Choroid plexus epithelial cell (primary cell): Measurements from ENCODE around the gene RAC2.
"Not testable (repeated sequence)": the region's sequence is repeated elsewhere in the genome, so short reads cannot be mapped to it uniquely, and the experiment has no call there.

Source experiments
- DNase-seq: peaks from one replicate; pipeline ENCODE4 v3.0.0-alpha.2; 2010; ENCODE audit warnings: low read depth
- H3K4me3 ChIP-seq: 2 replicates; pipeline ENCODE4 v1.5.1; 2011; ENCODE audit warnings: low read depth, mild to moderate bottlenecking, control low read depth, low read length, moderate library complexity
- TF ChIP-seq, protein P1 (sequence below): conservative IDR thresholded peaks from 2 replicates; pipeline ENCODE4 v1.5.1; 2011; ENCODE audit warnings: low read depth, mild to moderate bottlenecking, control low read depth, inconsistent platforms, low read length, moderate library complexity

The RAC2 gene

DNA sequence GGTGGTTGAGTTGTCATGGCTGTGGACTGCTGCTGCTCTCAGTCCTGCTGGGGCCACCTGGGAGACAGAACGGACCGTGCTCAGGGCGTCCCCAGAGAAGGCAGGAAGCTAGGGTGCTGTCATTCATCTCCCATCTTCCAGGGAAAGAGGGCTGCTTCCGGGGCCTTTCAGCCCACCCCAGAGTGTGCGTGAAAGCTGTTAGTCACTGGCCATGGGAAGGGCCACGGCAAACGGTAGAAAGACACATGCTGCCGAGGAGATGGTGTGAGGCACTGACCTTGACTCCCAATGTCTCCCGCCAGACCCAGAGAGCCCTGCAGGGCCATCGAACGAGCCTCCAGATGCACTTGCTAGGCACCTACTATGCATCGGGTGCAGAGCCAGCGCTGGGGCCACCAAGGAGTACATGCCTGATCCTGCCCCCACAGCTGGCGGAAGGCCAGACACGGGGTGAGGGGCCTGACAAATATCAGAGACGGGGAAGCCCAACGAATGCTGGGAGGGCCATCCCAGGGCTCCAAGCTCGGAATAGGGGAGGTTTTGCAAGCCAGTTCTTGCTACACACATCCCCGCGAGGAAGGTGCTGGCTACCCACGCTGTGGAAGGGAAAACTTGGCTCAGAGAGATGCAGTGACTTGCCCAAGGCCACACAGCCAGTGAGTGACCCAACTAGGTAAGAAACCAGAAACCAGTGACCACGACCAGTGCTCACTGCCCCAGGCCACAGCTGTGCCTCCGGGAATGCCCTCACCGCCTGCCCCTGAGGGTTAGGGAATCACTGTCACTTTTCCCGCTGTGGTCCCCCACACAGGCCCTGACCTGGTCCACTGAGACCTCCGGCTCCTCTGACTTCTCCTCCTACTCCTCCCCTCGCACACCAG lies 10.1 kb downstream of the RAC2 start:
- no peak for DNase-seq
- TF ChIP-seq, protein P1, sequence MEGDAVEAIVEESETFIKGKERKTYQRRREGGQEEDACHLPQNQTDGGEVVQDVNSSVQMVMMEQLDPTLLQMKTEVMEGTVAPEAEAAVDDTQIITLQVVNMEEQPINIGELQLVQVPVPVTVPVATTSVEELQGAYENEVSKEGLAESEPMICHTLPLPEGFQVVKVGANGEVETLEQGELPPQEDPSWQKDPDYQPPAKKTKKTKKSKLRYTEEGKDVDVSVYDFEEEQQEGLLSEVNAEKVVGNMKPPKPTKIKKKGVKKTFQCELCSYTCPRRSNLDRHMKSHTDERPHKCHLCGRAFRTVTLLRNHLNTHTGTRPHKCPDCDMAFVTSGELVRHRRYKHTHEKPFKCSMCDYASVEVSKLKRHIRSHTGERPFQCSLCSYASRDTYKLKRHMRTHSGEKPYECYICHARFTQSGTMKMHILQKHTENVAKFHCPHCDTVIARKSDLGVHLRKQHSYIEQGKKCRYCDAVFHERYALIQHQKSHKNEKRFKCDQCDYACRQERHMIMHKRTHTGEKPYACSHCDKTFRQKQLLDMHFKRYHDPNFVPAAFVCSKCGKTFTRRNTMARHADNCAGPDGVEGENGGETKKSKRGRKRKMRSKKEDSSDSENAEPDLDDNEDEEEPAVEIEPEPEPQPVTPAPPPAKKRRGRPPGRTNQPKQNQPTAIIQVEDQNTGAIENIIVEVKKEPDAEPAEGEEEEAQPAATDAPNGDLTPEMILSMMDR: no peak
- H3K4me3 ChIP-seq: no peak overlapping the region

DNA sequence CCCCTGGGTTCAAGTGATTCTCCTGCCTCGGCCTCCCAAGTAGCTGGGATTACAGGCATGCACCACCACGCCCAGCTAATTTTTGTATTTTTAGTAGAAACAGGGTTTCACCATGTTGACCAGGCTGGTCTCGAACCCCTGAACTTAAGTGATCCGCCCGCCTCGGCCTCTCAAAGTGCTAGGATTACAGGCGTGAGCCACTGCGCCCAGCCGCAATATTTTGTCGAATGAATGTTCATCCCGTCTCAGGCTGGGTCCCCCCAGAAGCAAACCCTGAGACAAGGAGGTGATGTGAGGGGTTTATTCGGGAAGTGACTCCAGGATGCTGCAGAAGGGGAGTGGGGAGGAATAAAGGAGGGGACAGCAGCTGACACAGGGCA lies 10.7 kb downstream of the RAC2 start:
- H3K4me3 ChIP-seq, DNase-seq: not testable (repeated sequence)

DNA sequence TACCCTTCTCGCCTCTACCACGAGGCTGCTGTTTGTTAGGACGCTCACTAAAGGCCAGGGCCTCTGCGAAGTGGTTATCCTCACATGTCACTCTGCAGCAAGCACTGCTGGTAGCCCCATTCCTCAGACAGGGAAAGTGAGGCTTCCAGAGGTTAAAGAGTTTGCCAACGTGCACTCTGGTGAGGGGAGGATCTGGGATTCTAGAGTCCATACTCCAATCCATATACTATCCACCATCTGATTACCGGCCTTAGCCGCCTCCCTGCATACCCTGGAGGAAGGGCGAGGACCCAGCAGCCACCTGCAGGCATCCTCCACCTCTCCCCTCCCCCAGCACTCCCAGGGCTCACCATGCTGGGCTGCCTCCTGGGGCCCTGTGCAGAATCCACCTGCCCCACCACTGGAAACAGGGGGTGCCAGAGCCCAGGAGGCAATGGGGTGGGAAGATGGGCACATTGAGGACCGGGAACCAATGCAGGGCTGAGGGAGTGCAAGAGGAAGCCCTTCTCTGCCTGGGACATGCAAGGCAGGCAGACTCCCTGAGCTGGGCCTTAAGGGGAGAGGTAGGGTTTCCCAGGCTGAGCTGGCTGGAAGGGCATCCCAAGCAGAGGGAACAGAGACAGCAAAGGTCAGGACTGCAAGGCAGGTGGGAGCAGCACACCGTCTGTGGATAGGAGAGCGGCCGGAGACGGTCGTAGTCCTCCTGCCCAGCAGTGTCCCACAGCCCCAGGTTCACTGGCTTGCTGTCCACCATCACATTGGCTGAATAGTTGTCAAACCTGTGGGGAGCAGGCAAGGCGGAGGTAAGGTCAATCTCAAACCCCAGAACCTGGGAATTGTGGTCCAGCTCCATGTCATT lies 11.7 kb downstream of the RAC2 start:
- TF ChIP-seq, protein P1: no peak
- DNase-seq: no peak
- no peak overlapping the region for H3K4me3 ChIP-seq

DNA sequence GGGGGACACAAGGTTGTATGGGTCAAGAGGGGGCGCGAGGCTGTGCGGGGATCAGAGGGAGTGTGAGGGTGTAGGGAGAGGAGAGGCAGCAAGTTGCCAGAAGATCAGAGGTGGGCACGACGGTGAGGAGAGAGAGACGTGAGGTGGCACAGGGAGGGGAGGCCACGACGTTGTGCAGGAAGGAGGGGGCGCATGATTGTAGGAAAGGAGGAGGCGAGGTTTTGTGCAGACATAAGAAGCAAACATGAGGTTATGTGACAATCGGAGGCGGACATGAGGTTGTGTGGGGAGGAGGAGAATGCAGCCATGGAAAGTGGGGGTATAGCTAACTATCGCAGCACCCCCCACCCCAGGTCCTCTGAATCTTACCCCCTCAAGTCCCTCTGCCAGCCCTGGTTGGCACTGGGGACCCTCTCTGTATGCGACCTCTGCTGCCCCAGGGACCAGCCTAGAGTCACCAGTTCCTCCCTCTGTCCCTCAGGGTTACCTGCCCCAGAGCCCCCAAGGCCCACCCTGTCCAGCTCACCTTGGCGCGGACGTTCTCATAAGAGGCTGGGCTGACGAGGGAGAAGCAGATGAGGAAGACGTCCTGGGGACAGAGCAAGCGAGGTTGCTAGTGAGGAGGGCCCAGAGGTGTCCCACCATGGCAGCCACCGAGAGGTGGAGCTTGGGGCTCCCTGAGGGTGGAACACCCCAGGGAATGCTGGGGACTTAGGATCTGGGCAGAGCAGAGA lies 12.5 kb downstream of the RAC2 start:
- TF ChIP-seq, protein P1: no peak
- DNase-seq: no peak
- H3K4me3 ChIP-seq: no peak overlapping the region

DNA sequence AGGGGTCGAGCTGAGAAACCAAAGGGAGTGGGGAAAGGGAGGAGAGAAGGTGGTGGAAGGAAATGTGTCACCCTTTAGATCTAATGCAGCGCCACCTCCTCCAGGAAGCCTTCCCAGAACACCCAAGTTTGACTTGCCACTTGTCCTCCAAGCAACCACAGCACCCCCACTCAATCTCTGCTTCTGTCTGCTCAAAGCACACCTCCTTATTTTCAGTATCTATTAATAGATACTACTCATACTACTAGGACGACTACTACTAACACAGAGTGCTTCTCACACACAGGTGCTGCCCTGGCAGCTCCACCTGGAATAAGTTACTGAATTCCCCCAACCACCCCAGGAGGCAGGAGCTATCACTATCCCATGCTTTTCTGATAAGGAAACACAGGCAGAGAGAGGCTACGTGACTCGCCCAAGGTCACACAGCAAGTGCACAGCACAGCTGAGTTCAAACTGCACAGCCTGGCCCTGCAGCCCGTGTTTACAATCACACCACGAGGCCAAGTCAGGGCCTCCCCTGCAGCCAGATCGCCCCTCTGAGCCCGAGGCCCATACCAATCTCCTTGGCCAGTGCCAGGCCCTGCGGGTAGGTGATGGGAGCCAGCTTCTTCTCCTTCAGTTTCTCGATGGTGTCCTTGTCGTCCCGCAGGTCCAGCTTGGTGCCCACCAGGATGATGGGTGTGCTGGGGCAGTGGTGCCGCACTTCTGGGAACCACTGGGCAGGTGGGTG lies 13.2 kb downstream of the RAC2 start:
- no peak overlapping the region for H3K4me3 ChIP-seq
- TF ChIP-seq, protein P1: no peak
- DNase-seq: peak; percentile 48

DNA sequence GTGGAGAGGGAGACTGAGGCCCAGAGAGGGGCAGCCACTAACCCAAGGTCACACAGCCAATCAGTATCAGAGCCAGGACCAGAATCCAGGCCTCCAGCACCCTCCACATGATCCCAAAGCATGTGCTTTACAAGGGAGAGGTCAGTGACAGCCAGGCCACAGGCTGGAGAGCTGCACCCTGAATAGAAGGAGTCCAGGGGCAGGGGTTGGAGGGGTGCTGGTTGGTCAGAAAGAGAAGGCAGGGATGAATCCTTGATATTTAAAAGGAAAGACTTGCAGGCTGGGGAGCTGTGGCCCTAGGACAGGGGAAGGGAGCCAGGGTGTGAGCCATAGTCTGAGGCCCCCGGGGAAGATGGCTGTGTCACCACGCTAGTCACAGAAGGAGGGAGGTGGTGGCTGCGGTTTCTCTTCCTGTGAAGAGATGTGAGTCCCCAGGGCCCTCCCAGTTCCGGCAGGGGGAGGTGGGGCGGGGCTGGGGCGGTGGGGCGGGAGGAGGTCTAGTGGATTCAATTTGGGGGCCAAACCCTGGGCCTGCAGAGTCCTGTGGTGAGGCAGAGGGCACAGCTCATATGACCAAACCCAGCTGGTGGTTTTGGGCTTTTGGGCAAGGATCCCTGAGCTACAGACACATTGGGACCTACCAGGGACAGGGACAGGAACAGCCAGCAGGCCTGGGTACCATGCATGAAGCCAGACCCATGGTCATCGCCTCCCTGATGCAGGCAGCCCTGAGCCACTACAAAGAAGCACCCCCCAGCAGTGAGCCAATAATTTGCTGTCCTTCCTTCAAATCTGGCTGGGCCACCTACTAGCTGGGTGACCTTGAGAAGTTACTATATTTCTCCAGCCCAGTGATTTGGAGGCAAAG lies 14.0 kb downstream of the RAC2 start:
- TF ChIP-seq, protein P1: no peak
- H3K4me3 ChIP-seq: no peak overlapping the region
- DNase-seq: no peak
